ENCODE data around the gene PAN3.

The PAN3 gene

GRCh38 chr13:28344163-28344562, 205.8 kb downstream of the PAN3 start:
- H3K27ac ChIP-seq: no peak overlapping the region
- no peak overlapping the region for H3K4me3 ChIP-seq (ENCODE audit: low read depth in 1 of 2, low read length in 1 of 2)
- H3K9me3 ChIP-seq: no peaks in the 10 kb centered on the region
- H3K36me3 ChIP-seq: no peaks in the 10 kb centered on the region
- peaks cover 89% of the 10 kb centered on the region for H3K27me3 ChIP-seq
- H3K4me1 ChIP-seq (ENCODE audit: control insufficient read depth in 1 of 2, insufficient read depth in 1 of 2, low read depth in 1 of 2, low read length in 1 of 2): no peaks in the 10 kb centered on the region
- TF ChIP-seq, protein P1, sequence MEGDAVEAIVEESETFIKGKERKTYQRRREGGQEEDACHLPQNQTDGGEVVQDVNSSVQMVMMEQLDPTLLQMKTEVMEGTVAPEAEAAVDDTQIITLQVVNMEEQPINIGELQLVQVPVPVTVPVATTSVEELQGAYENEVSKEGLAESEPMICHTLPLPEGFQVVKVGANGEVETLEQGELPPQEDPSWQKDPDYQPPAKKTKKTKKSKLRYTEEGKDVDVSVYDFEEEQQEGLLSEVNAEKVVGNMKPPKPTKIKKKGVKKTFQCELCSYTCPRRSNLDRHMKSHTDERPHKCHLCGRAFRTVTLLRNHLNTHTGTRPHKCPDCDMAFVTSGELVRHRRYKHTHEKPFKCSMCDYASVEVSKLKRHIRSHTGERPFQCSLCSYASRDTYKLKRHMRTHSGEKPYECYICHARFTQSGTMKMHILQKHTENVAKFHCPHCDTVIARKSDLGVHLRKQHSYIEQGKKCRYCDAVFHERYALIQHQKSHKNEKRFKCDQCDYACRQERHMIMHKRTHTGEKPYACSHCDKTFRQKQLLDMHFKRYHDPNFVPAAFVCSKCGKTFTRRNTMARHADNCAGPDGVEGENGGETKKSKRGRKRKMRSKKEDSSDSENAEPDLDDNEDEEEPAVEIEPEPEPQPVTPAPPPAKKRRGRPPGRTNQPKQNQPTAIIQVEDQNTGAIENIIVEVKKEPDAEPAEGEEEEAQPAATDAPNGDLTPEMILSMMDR (IDR thresholded peaks at IDR 0.05): no peak
